NCI-H2227 (cell line): Measurements from ENCODE around the gene PDE8B.
"Not testable (repeated sequence)": the region's sequence is repeated elsewhere in the genome, so short reads cannot be mapped to it uniquely, and the experiment has no call there.

ENCODE experiments used
- DNase-seq: peaks from one replicate; lab custom pipeline; 2025; ENCODE audit not compliant: unreplicated experiment; lab: John Stamatoyannopoulos, UW

PDE8B gene

DNA sequence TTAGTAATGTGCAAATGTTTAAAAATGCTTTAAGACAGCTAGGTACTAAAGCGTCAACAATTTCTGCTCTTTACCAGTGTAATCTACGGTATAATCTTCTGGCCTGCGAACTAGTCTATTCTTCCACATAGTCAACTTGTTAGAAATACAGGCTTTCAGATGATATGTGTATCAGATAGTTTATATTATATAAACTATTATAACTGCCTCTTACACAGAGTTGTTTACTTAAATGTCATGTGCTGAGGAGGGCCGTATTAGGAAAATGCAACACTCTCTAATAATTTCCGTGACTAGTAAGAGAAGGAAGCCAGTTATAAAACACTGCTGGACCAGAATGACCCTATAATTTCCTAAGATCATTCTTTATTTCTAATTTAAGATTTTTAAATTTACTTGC, 218.0 kb downstream of the PDE8B start:
- no peak for DNase-seq

GRCh38 chr5:77430726-77431125, 220.2 kb downstream of the PDE8B start:
- DNase-seq, result no peak

DNA sequence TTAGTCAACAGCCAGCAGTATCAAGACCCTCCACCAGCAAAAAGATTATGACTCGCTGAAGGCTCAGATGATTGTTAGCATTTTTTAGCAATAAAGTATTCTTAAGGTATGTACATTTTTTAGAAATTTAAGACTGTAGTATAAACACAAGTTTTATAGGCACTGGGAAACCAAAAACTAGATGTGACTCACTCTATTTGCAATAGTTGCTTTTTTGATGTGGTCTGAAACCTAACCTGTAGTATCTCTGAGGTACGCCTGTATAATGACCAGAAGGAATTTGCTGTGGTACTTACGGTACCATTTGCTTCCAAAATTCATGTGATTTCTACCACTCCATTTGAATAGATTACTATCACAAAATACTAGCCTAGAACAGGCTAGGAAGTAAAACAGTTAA, 220.8 kb downstream of the PDE8B start:
- no peak for DNase-seq

- no peak for DNase-seq
These were observed 221.2 kb downstream of the PDE8B start for GRCh38 chr5:77431719-77432118.

DNA sequence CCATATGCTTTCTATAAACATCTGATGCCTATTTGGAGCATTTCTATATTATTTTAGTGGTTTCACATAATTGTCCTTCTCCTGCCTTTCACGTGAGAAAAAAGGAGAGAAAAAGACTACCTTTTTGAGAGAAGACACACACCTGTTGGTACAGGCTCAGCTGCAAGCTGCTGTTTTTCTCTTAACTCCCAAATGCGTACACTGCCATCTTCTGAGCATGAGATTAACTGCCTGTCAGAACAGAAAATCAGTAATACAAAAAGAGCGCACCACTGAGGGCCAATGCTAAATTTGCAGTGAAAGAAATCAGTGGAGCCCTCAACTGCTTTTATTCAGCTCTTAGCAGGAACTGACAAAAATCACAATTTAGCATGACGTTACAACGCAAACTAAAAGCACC, 226.7 kb downstream of the PDE8B start:
- no peak for DNase-seq

GRCh38 chr5:77438071-77438470, 227.6 kb downstream of the PDE8B start:
- DNase-seq, result no peak

DNA sequence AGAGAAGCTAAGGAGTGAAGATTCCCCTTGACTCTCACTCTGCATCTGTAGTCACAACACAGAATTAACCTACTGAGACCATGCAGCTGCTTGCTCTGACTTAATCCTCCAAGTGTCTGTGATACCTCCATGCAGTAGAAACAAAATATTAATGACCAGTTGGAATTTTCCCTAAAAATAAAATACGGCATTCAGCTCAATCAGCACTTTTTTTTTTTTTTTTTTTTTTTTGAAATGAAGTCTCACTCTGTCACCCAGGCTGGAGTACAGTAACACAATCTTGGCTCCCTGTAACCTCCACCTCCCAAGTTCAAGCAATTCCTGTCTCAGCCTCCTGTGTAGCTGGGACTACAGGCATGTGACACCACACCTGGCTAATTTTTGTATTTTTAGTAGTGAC, 233.2 kb downstream of the PDE8B start:
- no peak for DNase-seq

GRCh38 chr5:77444356-77444755, 233.9 kb downstream of the PDE8B start:
- DNase-seq, result no peak

DNA sequence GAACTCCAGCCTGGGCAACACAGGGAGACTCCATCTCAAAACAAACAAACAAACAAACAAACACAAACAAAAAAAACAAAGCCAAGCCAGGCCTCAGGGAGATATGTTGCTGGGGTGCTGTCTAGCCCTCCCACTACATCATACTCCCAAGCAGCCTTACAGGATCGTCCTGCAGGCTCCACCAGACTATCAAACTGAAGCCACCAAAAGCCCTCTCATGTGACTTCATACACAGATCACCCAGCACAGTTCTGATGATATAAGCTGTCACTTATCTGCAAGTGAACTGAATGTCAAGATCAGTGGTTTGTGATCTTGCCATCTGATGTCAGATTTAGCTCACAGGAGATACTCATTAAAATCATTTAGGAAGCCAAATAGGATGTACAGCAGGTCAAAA, 238.4 kb downstream of the PDE8B start:
- no peak for DNase-seq

DNA sequence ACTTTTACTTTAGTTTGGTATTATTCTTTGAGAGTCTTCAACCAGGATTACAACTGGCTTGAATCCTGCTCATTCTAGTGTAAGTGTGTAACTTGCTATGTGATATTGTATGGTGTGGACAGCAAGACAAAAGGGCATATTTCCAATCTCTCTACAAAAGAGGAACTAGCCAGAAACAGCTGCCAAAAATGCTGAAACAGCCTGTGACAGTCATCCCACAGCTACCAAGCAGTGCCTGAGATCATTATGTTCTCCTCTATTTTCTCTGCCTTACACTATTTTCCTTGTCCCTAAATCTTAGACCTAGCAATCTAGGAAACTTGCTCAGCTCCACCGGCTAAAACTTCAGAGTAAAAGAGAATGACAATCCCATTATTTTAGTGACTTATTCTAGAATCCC, 238.8 kb downstream of the PDE8B start:
- DNase-seq, result no peak

DNA sequence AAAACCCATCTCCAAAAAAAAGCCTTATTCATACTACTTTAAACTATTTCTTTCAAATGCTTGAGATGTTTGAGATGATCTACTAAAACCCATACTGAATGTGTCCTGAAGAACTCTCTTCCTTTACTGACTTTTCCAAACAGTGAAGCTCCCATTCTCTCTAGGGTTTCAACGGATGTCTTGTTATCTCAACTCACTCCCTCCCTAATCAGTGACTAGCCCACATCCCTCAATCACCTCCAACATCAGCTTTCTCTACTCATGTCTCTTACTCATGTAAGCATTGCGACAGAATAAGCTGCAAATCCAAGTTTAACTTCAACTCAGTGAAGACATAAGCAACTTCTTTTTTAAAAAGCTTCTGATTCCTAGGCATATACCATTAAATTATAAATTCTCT, 239.5 kb downstream of the PDE8B start:
- DNase-seq, result no peak

DNA sequence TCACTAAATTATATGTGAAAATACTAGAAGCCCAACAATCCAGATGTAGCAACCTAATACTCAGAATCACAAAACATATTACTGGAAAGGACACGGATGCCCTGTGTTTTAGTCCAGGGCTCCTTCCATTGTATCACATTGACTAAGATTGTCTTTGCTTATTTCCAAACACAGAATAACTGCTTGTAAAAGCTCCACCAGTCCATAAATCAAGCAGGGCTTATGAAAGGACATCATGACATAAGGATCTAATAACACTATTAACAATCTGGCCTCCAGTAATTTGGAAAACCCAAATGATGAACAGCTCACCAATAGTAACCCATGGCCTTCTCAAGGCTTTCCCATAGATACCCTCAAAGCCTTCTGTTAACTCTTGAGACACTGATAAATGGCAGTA, 241.9 kb downstream of the PDE8B start:
- DNase-seq, result no peak

GRCh38 chr5:77454123-77454522, 243.6 kb downstream of the PDE8B start:
- no peak for DNase-seq

GRCh38 chr5:77461287-77461686, 250.8 kb downstream of the PDE8B start:
- no peak for DNase-seq

DNA sequence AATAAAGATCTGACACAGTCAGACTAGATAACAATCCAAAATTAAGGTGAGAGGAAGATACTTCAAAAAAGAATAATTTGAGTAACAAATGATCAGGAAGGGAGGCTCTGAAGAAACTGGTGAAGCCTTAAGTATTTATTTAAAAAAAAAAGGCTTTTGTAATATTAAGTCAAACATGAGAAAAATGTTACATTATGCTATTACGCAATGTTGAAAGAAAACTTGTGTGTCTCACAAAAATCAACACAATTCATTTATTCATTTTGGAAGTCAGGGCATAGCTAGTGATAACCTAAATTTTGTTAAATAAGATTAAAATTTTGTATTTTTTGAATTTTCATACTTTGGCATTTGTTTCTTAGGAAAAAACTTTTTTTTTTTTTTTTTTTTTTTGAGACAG, 253.4 kb downstream of the PDE8B start:
- DNase-seq, result no peak

GRCh38 chr5:77468875-77469274, 258.4 kb downstream of the PDE8B start:
- DNase-seq, result not testable (repeated sequence)

- DNase-seq, result not testable (repeated sequence)
These were observed 264.6 kb downstream of the PDE8B start for GRCh38 chr5:77475041-77475440.
